Measurements from ENCODE around the gene NRG4.

DNA sequence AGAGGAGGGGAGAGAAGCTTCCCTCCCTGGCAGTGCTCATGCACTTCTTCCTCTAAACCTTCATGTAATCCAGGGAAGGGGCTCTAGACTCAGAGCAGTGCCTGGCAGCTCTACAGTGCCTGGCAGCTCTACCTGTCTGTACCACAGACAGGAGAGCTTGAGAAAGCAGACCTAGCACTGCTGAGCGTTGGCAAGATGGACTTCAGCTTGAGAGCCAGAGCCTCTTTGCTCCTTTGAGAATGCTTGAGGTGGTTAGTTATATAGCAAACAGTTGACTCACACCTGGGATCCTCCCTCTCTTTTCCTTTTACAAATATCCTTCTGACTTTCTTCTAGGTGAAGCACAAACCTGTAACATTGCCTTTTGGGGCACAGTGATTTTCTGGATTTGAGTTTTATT, 87.6 kb downstream of the NRG4 start:
- TF ChIP-seq, protein P1, sequence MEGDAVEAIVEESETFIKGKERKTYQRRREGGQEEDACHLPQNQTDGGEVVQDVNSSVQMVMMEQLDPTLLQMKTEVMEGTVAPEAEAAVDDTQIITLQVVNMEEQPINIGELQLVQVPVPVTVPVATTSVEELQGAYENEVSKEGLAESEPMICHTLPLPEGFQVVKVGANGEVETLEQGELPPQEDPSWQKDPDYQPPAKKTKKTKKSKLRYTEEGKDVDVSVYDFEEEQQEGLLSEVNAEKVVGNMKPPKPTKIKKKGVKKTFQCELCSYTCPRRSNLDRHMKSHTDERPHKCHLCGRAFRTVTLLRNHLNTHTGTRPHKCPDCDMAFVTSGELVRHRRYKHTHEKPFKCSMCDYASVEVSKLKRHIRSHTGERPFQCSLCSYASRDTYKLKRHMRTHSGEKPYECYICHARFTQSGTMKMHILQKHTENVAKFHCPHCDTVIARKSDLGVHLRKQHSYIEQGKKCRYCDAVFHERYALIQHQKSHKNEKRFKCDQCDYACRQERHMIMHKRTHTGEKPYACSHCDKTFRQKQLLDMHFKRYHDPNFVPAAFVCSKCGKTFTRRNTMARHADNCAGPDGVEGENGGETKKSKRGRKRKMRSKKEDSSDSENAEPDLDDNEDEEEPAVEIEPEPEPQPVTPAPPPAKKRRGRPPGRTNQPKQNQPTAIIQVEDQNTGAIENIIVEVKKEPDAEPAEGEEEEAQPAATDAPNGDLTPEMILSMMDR (conservative IDR thresholded peaks at IDR 0.05; ENCODE audit: low read length) = no peak
- TF ChIP-seq EZH2phosphoT487 (IDR thresholded peaks at IDR 0.05; ENCODE audit: borderline replicate concordance) = no peak
